ENCODE measurements around the gene PKHD1. TPM values are rescaled to one million over a fixed set of nuclear protein-coding genes. Genes with fewer than 3 reads are reported as not detected.

PKHD1 gene
- total RNA-seq, 1 donor from 2014 or later, result 0.02 TPM

DNA sequence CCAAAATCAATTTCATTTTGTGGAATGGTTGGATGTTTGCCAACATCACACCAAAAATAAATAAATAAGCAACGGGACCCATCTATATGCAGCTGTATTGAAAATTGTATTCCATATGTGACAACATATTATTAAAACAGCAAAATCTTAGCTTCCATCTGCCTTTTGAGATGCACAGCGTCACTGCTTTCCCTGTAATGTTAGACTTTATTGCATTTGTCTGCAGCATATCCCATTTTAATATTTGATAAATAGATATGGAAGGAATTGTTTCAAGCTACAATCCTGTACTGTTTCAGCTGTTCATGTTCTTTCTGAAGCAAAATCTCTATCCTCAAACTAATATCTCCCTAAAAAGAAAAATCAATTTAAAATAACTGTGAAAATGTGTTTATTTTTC lies 509.1 kb downstream of the PKHD1 start:
- H3K4me3 Mint-ChIP-seq, result no peak overlapping the region
- no peak overlapping the region for H3K27ac Mint-ChIP-seq
- no peak for DNase-seq (ENCODE audit: low spot score in 2 of 2, unreplicated experiment in 2 of 2)
- peaks cover 24% of the 10 kb centered on the region for H3K9me3 Mint-ChIP-seq
- TF ChIP-seq, protein P1, sequence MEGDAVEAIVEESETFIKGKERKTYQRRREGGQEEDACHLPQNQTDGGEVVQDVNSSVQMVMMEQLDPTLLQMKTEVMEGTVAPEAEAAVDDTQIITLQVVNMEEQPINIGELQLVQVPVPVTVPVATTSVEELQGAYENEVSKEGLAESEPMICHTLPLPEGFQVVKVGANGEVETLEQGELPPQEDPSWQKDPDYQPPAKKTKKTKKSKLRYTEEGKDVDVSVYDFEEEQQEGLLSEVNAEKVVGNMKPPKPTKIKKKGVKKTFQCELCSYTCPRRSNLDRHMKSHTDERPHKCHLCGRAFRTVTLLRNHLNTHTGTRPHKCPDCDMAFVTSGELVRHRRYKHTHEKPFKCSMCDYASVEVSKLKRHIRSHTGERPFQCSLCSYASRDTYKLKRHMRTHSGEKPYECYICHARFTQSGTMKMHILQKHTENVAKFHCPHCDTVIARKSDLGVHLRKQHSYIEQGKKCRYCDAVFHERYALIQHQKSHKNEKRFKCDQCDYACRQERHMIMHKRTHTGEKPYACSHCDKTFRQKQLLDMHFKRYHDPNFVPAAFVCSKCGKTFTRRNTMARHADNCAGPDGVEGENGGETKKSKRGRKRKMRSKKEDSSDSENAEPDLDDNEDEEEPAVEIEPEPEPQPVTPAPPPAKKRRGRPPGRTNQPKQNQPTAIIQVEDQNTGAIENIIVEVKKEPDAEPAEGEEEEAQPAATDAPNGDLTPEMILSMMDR (IDR thresholded peaks at IDR 0.05; ENCODE audit: unreplicated experiment), result no peak
- H3K4me1 Mint-ChIP-seq, result peaks cover 3% of the 10 kb centered on the region
- peaks cover 2% of the 10 kb centered on the region for H3K36me3 Mint-ChIP-seq
- H3K27me3 Mint-ChIP-seq (ENCODE audit: low read depth), result no peaks in the 10 kb centered on the region

DNA sequence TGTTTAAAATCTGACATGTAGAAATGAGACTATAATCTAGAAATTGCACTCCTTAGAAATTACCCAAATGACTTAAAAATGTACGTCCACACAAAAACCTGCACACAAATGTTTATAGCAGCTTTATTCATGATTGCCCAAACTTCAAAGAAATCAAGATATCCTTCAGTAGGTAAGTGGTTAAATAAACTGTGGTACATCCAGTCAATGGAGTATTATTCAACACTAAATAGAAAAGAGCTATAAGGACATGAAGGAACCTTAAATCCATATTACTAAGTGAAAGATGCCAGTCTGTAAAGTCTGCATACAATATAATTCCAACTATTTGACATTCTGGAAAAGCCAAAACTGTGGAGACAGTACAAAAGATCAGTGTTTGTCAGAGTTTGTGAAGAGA lies 513.4 kb downstream of the PKHD1 start:
- Mint-ChIP-seq H3K9me3 (peaks cover 13% of the 10 kb centered on the region), H3K4me1 (peaks cover under 1% of the 10 kb centered on the region), H3K27ac (no peak overlapping the region), H3K36me3 (no peaks in the 10 kb centered on the region), H3K4me3 (no peak overlapping the region), H3K27me3 (ENCODE audit: low read depth) (no peaks in the 10 kb centered on the region)
- TF ChIP-seq, protein P1 (IDR thresholded peaks at IDR 0.05; ENCODE audit: unreplicated experiment), result no peak
- no peak for DNase-seq (ENCODE audit: low spot score in 2 of 2, unreplicated experiment in 2 of 2)

DNA sequence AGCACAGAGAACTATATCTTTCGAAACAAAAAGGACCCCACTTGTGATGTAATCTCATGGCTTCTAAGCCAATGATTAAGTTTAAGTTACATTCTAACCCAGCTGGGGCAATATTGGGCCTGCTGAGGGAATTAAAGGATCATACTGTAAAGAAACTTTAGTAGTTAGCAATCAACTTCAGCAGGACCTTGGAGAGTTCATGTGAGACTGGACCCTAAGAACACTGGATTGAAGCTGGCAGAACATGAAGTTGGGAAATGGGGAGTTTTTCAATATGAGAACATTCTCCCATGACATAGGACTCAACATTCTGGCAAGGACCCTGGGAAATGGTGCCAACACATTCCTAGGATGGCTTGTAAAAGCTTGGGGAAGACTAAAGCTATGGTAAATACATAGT lies 516.2 kb downstream of the PKHD1 start:
- Mint-ChIP-seq H3K36me3 (no peaks in the 10 kb centered on the region), H3K9me3 (peaks cover 8% of the 10 kb centered on the region), H3K27me3 (ENCODE audit: low read depth) (peaks cover 6% of the 10 kb centered on the region), H3K4me3 (no peak overlapping the region), H3K4me1 (no peaks in the 10 kb centered on the region), H3K27ac (no peak overlapping the region)
- TF ChIP-seq, protein P1 (IDR thresholded peaks at IDR 0.05; ENCODE audit: unreplicated experiment), result no peak
- DNase-seq (ENCODE audit: low spot score in 2 of 2, unreplicated experiment in 2 of 2), result no peak

- no peak overlapping the region for H3K27ac Mint-ChIP-seq
- H3K4me1 Mint-ChIP-seq, result no peaks in the 10 kb centered on the region
- H3K4me3 Mint-ChIP-seq, result no peak overlapping the region
Observed at GRCh38 chr6:51570168-51570921, 517.1 kb downstream of the PKHD1 start.

GRCh38 chr6:51569594-51569993 lies 517.8 kb downstream of the PKHD1 start:
- Mint-ChIP-seq H3K9me3 (peaks cover 8% of the 10 kb centered on the region), H3K4me1 (no peaks in the 10 kb centered on the region), H3K4me3 (no peak overlapping the region), H3K27me3 (ENCODE audit: low read depth) (peaks cover 6% of the 10 kb centered on the region), H3K36me3 (no peaks in the 10 kb centered on the region), H3K27ac (no peak overlapping the region)
- no peak for DNase-seq (ENCODE audit: low spot score in 2 of 2, unreplicated experiment in 2 of 2)
- TF ChIP-seq, protein P1 (IDR thresholded peaks at IDR 0.05; ENCODE audit: unreplicated experiment), result no peak

More at GRCh38 chr6:51570168-51570921, 517.1 kb downstream of the PKHD1 start:
- H3K36me3 Mint-ChIP-seq, result no peaks in the 10 kb centered on the region
- peaks cover 8% of the 10 kb centered on the region for H3K9me3 Mint-ChIP-seq
- H3K27me3 Mint-ChIP-seq (ENCODE audit: low read depth), result peaks cover 6% of the 10 kb centered on the region
- TF ChIP-seq, protein P1 (IDR thresholded peaks at IDR 0.05; ENCODE audit: unreplicated experiment), result no peak
- DNase-seq (ENCODE audit: low spot score in 2 of 2, unreplicated experiment in 2 of 2), result no peak
